Karpas-422 (cell line): ENCODE measurements around the gene CDC34. TPM values are rescaled to one million over a fixed set of nuclear protein-coding genes. Genes with fewer than 3 reads are reported as not detected.
A peak's percentile ranks its signal among the peaks of the same experiment; 100 is the strongest.

ENCODE experiments used
- DNase-seq: peaks from one replicate; pipeline ENCODE4 v3.0.0-alpha.2; 2015
- H2AFZ ChIP-seq: fragments of 200-600 bp; sonication (generic); 2 replicates; pipeline ENCODE4 v1.6.1; 2014; ENCODE audit warnings: antibody characterized with exemption, low read length, mixed read lengths
- H3K27ac ChIP-seq: fragments of 200-600 bp; sonication (generic); 2 replicates; pipeline ENCODE4 v1.5.1; 2014; ENCODE audit warnings: mild to moderate bottlenecking, low read length, moderate library complexity
- H3K27me3 ChIP-seq: fragments of 200-600 bp; sonication (generic); 2 replicates; pipeline ENCODE4 v1.6.1; 2014; ENCODE audit warnings: low read length, mixed read lengths
- H3K36me3 ChIP-seq: fragments of 200-600 bp; sonication (generic); 2 replicates; pipeline ENCODE4 v1.6.1; 2014; ENCODE audit warnings: low read length, mixed read lengths; ENCODE audit not compliant: insufficient read depth
- H3K4me1 ChIP-seq: fragments of 200-600 bp; sonication (generic); 2 replicates; pipeline ENCODE4 v1.6.1; 2014; ENCODE audit warnings: mild to moderate bottlenecking, low read length, mixed read lengths
- H3K4me2 ChIP-seq: fragments of 200-600 bp; sonication (generic); 2 replicates; pipeline ENCODE4 v1.6.1; 2014; ENCODE audit warnings: low read length, low read depth, mild to moderate bottlenecking; ENCODE audit not compliant: poor library complexity, severe bottlenecking
- H3K4me3 ChIP-seq: fragments of 200-600 bp; sonication (generic); 2 replicates; pipeline ENCODE4 v1.5.1; 2014; ENCODE audit warnings: mild to moderate bottlenecking, antibody characterized with exemption, low read length, mixed read lengths
- H3K79me2 ChIP-seq: fragments of 200-600 bp; sonication (generic); 2 replicates; pipeline ENCODE4 v1.6.1; 2014; ENCODE audit warnings: mild to moderate bottlenecking, low read length, mixed read lengths
- H3K9ac ChIP-seq: fragments of 200-600 bp; sonication (generic); 2 replicates; pipeline ENCODE4 v1.6.0; 2014; ENCODE audit warnings: low read length
- H3K9me2 ChIP-seq: fragments of 200-600 bp; sonication (generic), shearing (Covaris generic); replicated peaks from 2 replicates; pipeline ENCODE4 v1.6.0; 2014; ENCODE audit warnings: mild to moderate bottlenecking, low read length, moderate library complexity; ENCODE audit not compliant: insufficient read depth
- H3K9me3 ChIP-seq: fragments of 300-700, 200-600 bp; sonication (generic); 2 replicates; pipeline ENCODE4 v1.6.1; 2014; ENCODE audit warnings: low read length, mixed read lengths
- H4K20me1 ChIP-seq: fragments of 200-600 bp; sonication (generic); 2 replicates; pipeline ENCODE4 v1.6.1; 2014; ENCODE audit warnings: mild to moderate bottlenecking, antibody characterized with exemption, low read length, low read depth; ENCODE audit not compliant: insufficient read depth
- total RNA-seq: library from RNA; depleted of rRNA; stranded (reverse); fragments of >200 nt; shearing (Covaris generic); gene quantifications from 2 replicates; pipeline ENCODE4 v1.2.3, GENCODE V29; 2014; ENCODE audit warnings: low replicate concordance

Gene CDC34
- total RNA-seq, 1 experiment from 2014 or later = 25.7 TPM

GRCh38 chr19:504616-505015 is 26.9 kb upstream of the CDC34 start:
- Histone ChIP-seq H3K4me1 (peaks cover 15% of the 10 kb centered on the region), H3K36me3 (peaks cover 2% of the 10 kb centered on the region; the same call in 1 of the 2 replicates), H3K4me2 (no peak overlapping the region), H3K79me2 (peaks cover 16% of the 10 kb centered on the region), H3K27me3 (no peaks in the 10 kb centered on the region), H4K20me1 (no peaks in the 10 kb centered on the region), H3K9me3 (no peaks in the 10 kb centered on the region), H3K27ac (no peak overlapping the region), H3K9ac (no peak overlapping the region), H3K9me2 (no peaks in the 10 kb centered on the region), H2AFZ (no peak overlapping the region), H3K4me3 (no peak overlapping the region)
- DNase-seq = no peak

DNA sequence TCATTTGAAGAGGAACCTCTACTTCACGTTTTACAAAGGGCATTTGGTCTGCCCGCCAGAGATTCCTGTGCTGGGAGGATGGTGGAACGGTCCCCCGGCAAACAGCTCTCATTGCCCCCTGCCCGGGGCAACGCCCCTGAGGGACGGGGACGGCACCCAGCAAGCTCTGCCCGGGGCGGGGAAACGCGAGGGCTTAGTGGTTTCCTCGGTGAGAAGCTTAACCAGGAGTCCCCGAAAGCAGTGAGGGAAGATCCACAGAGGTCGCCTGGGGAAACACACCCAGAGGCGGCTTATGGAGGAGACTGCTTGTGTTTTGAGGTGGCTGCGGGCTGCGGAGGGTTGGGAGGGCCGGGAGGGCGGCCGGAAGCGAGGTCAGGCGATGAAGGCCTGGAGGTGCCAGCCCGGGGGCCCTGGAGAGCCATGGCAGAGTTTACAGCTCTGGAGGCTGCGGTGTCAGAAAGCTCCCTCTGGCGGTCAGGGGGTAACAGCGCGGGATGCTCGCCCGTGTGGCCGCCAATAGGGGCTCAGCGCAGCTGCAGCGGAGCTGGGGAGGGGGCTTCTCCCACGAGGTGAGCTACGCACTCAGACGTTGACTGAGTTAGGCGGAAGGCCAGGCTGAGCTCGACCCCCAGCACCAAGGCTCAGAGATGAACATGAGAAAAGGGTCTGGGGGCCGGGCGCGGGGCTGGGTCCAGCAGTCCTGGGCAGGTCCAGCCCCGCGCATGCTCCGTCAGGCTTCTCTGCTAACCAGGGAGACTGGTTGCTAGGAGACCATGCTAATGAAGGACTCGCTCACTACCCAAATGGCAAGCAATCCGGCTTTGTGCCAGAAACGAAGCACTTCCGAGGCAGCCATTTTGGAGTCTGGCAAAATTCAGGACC is 24.9 kb upstream of the CDC34 start:
- H3K27ac ChIP-seq = peak overlapping the region; percentile 79
- no peaks in the 10 kb centered on the region for H4K20me1 ChIP-seq
- peaks cover 17% of the 10 kb centered on the region for H3K79me2 ChIP-seq
- H3K9me3 ChIP-seq = no peaks in the 10 kb centered on the region
- peak; percentile 99 for DNase-seq
- H3K9ac ChIP-seq = peak overlapping the region; percentile 91
- H3K4me3 ChIP-seq = peak overlapping the region; percentile 97
- H3K36me3 ChIP-seq = peaks cover 4% of the 10 kb centered on the region; the same call in 1 of the 2 replicates
- H3K27me3 ChIP-seq = no peaks in the 10 kb centered on the region
- H3K9me2 ChIP-seq = no peaks in the 10 kb centered on the region
- H3K4me2 ChIP-seq = peak overlapping the region; percentile 91
- H3K4me1 ChIP-seq = peaks cover 24% of the 10 kb centered on the region
- peak overlapping the region; percentile 100 for H2AFZ ChIP-seq

DNA sequence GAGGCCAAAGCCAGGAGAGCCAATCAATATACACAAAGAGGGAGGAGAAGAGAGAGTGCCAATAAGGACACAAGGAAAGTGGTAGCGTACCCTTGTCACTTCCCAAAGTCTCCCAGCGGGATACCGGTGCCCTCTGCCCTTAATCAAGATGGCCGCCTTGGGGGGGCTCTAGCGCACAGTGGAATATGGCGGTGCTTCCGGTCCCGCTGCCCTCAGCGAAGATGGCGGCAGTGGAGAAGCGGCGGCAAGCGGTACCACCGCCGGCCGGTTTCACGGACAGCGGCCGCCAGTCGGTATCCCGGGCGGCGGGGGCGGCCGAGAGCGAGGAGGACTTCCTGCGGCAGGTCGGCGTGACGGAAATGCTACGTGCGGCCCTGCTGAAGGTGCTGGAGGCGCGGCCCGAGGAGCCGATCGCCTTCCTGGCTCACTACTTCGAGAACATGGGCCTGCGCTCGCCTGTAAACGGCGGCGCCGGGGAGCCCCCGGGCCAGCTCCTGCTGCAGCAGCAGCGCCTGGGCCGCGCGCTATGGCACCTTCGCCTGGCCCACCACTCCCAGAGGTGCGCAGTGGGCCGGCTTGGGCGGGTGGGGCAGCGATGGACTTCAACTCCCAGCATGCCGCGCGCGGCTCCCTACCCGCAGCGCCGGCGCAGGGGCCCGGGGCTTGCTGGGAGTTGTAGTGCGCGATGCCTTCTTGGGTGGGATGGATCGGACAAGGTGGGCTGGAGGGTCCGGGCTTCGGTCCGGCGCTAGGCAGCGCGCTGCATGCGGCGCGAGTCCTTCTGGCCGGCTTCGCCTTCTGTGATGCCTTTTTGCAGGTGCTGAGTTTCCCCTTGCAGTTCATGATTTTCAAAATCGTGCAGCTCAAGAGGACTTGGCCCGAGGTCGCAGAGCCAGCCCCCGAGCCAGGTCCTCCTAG is 24.0 kb upstream of the CDC34 start, which contains the start of gene TPGS1:
TSS of gene TPGS1 (plus strand) at position 212 of the 918 bp plus-strand sequence. CDS start at position 222, 10 bp downstream.
- H3K9me3 ChIP-seq = no peaks in the 10 kb centered on the region
- peak within 1 kb of the TSS; percentile 100 for H2AFZ ChIP-seq
- H3K4me2 ChIP-seq = peak within 1 kb of the TSS; percentile 91
- H4K20me1 ChIP-seq = no peaks in the 10 kb centered on the region
- peaks cover 24% of the 10 kb centered on the region for H3K4me1 ChIP-seq
- DNase-seq = peak; percentile 94
- peaks cover 17% of the 10 kb centered on the region for H3K79me2 ChIP-seq
- no peaks in the 10 kb centered on the region for H3K9me2 ChIP-seq
- peak within 1 kb of the TSS; percentile 97 for H3K4me3 ChIP-seq
- H3K9ac ChIP-seq = peak within 1 kb of the TSS; percentile 91
- peak within 1 kb of the TSS; percentile 79 for H3K27ac ChIP-seq
- H3K36me3 ChIP-seq = peaks cover 4% of the 10 kb centered on the region; the same call in 1 of the 2 replicates
- no peaks in the 10 kb centered on the region for H3K27me3 ChIP-seq

- Histone ChIP-seq H4K20me1 (no peaks in the 10 kb centered on the region), H3K27ac (no peak overlapping the region), H3K79me2 (peaks cover 17% of the 10 kb centered on the region), H3K27me3 (no peaks in the 10 kb centered on the region), H3K9me3 (no peaks in the 10 kb centered on the region), H3K9ac (peak overlapping the region; percentile 91), H3K4me2 (peak overlapping the region; percentile 91), H3K4me3 (peak overlapping the region; percentile 97), H2AFZ (no peak overlapping the region), H3K9me2 (no peaks in the 10 kb centered on the region), H3K4me1 (peaks cover 24% of the 10 kb centered on the region), H3K36me3 (peaks cover 4% of the 10 kb centered on the region)
- DNase-seq = no peak
Observed at GRCh38 chr19:508204-509150, 23.1 kb upstream of the CDC34 start.

DNA sequence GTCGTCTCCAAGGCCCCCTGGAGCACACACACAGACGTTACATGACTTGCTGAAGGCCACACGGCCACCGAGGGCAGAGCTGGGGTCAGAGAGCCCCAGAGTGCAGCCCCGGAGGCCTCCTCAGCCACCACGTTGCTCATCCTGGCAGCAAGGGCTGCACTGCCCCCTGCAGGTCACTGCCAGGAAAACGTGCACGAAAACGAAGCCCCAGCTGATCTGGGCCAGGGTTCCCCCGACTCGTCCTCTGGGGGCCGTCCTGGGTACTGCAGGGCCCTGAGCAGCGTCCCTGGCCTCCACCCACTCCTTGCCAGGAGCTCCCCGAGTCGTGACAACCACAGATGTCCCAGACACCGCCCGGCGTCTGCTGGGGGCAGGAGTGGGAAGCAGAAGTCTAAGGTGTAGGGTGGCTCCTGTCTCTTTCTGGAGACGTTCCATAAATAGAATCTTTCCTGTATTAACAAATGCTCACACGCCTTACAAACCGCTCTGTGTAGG is 20.9 kb upstream of the CDC34 start:
- no peak overlapping the region for H2AFZ ChIP-seq
- H3K27ac ChIP-seq = no peak overlapping the region
- no peaks in the 10 kb centered on the region for H3K9me2 ChIP-seq
- H3K36me3 ChIP-seq = peaks cover 9% of the 10 kb centered on the region
- no peaks in the 10 kb centered on the region for H3K27me3 ChIP-seq
- peaks cover 24% of the 10 kb centered on the region for H3K4me1 ChIP-seq
- peaks cover 17% of the 10 kb centered on the region for H3K79me2 ChIP-seq
- no peaks in the 10 kb centered on the region for H4K20me1 ChIP-seq
- H3K4me2 ChIP-seq = no peak overlapping the region
- peak; percentile 96 for DNase-seq
- H3K9me3 ChIP-seq = no peaks in the 10 kb centered on the region
- H3K4me3 ChIP-seq = no peak overlapping the region
- H3K9ac ChIP-seq = peak overlapping the region; percentile 5; the same call in 1 of the 2 replicates

DNA sequence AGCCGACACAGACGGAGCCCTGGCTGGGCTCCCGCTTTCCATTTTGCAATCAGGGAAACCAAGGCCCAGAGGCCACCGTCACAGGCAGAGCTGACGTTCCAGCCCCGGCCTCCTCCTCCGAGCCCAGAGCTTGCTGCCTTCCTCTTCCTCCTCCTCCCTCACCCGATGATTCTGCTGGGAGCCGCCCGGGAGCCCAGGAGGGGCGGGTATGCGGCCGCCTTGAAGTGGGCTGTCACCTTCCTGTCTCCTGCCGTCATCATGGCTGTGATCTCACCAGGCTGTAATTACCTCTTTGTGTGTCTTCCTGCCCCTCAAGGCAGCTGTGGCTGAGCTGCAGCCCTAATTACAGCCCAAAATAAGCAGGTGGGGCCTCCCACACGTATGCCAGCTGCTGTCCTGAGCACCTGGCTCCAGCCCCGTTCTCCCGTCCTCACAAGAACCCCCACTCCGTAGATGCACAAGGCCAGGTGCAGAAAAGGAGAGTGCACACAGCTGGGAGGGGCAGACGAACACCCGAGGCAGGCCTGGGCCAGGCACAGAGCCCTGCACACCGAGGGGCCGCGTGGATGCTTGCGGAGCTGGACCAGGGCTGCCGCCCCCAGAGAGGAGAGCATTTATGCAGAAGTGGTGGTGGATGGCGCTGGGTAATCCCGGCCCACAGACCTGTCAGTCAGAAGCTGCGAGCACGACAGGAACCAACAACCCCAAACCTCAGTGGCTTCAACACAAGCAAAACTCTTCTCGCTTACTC is 20.3 kb upstream of the CDC34 start:
- Histone ChIP-seq H3K9ac (peak overlapping the region; percentile 5; the same call in 1 of the 2 replicates), H3K27ac (no peak overlapping the region), H3K79me2 (peaks cover 17% of the 10 kb centered on the region), H3K9me2 (no peaks in the 10 kb centered on the region), H3K27me3 (no peaks in the 10 kb centered on the region), H3K9me3 (no peaks in the 10 kb centered on the region), H3K4me2 (no peak overlapping the region), H4K20me1 (no peaks in the 10 kb centered on the region), H2AFZ (no peak overlapping the region), H3K4me3 (no peak overlapping the region), H3K4me1 (peaks cover 21% of the 10 kb centered on the region), H3K36me3 (peaks cover 9% of the 10 kb centered on the region)
- DNase-seq = peak; percentile 49
